Measurements from ENCODE around the gene CARD14.
A peak's percentile ranks its signal among the peaks of the same experiment; 100 is the strongest.

The CARD14 gene

GRCh38 chr17:80169784-80170500 is at the start of gene CARD14:
TSS of gene CARD14 (plus strand) at chr17:80170030. CDS start at chr17:80181439, 11,409 bp downstream.
- no peaks in the 10 kb centered on the region for H3K36me3 Mint-ChIP-seq
- H3K4me1 Mint-ChIP-seq (ENCODE audit: low read depth): no peaks in the 10 kb centered on the region
- H3K27ac Mint-ChIP-seq: no peak within 1 kb of the TSS
- no peak within 1 kb of the TSS for H3K4me3 Mint-ChIP-seq
- H3K27me3 Mint-ChIP-seq: no peaks in the 10 kb centered on the region
- no peaks in the 10 kb centered on the region for H3K9me3 Mint-ChIP-seq (ENCODE audit: low read depth)

GRCh38 chr17:80122026-80122575 is 47.7 kb upstream of the CARD14 start:
- Mint-ChIP-seq H3K4me1 (ENCODE audit: low read depth) (no peaks in the 10 kb centered on the region), H3K27ac (no peak overlapping the region), H3K27me3 (peaks cover 8% of the 10 kb centered on the region), H3K36me3 (no peaks in the 10 kb centered on the region), H3K9me3 (ENCODE audit: low read depth) (no peaks in the 10 kb centered on the region), H3K4me3 (no peak overlapping the region)

GRCh38 chr17:80122926-80123505 is 46.8 kb upstream of the CARD14 start:
- Mint-ChIP-seq H3K36me3 (no peaks in the 10 kb centered on the region), H3K4me1 (ENCODE audit: low read depth) (no peaks in the 10 kb centered on the region), H3K27ac (no peak overlapping the region), H3K4me3 (no peak overlapping the region), H3K9me3 (ENCODE audit: low read depth) (no peaks in the 10 kb centered on the region), H3K27me3 (peaks cover 8% of the 10 kb centered on the region)

DNA sequence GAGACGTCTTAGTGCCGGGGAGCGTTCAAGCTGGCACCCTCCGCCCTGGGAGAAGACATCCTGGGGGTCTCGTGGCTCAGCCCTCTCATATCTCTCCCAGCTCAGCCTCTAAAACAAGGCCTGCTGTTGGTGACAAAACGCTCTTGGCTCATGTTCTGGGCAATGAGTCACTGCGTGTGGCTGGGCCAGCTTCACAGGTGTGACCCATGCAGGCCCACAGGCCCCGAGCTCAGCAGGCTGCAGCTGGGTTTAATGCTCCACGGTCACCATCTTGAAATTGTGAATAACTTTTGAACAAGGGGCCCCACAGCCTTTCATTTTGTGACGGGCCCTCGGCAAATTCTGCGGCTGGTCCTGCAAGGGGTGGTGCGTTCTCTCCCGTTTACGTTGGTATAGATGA is 46.0 kb upstream of the CARD14 start:
- Mint-ChIP-seq H3K36me3 (no peaks in the 10 kb centered on the region), H3K9me3 (ENCODE audit: low read depth) (no peaks in the 10 kb centered on the region), H3K4me1 (ENCODE audit: low read depth) (no peaks in the 10 kb centered on the region), H3K4me3 (no peak overlapping the region), H3K27ac (no peak overlapping the region), H3K27me3 (peaks cover 8% of the 10 kb centered on the region)

DNA sequence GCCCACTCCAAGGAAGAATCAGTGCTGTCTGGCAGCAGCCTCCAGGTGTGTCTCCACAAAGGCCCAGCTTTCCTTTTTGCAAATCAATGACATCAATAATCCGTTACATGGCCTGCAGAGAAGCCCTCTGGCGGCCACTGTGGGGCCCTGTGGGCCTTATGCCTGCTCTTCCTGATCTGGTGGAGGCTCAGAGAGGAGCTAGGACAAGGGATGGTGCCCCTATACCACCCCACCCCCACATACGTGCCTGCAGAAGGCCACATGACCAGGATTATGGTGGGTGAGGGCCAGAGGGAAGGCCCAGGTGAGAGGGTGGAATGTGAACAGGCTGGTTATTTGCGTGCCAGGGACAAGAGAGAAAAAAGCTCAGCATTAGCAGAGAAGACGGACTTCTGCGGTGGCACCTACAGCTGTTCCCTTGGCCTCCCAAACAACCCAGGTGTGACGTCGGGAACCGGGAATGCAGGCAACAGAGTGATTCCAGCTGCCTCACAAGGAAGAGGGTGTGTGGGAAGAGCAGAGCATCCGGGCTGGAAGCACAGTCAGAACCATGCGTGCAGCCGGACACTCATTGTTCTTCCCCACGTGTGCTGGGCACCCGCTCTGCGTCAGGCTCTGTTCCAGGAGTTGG is 45.4 kb upstream of the CARD14 start:
- Mint-ChIP-seq H3K4me1 (ENCODE audit: low read depth) (no peaks in the 10 kb centered on the region), H3K27ac (no peak overlapping the region), H3K4me3 (no peak overlapping the region), H3K9me3 (ENCODE audit: low read depth) (no peaks in the 10 kb centered on the region), H3K36me3 (no peaks in the 10 kb centered on the region), H3K27me3 (peaks cover 8% of the 10 kb centered on the region)

DNA sequence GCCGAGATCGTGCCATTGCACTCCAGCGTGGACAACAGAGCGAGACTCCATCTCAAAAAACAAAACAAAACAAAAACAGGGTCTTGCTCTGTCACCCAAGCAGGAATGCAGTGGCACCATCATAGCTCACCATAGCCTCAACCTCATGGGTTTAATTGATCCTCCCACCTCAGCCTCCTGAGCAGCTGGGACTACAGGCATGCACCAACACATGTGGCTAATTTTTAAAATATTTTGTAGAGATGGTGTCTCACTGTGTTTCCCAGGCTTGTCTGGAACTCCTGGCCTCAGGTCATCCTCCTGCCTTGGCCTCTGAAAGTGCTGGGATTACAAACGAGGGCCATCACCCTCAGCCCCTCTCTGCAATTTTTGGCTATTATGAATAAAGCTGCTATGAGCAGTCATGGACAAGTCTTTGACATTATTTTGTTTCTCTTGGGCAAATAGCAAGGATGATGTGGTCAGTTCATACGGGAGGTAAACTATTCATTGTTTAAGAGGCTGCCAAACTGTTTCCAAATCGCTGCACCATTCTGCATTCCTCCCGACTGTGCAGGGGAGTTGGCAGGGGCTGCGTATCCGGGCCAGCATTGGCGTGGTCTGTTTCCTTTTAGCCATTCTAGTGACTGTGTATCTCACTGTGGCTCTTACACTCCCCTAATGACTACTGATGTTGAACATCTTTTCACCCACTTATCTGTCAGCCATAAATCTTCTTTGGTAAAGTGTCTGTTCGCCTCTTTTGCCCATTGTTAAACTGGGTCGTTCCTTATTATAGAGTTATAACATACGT is 44.0 kb upstream of the CARD14 start:
- Mint-ChIP-seq H3K4me1 (ENCODE audit: low read depth) (no peaks in the 10 kb centered on the region), H3K27me3 (peaks cover 8% of the 10 kb centered on the region), H3K36me3 (no peaks in the 10 kb centered on the region), H3K27ac (no peak overlapping the region), H3K4me3 (no peak overlapping the region), H3K9me3 (ENCODE audit: low read depth) (no peaks in the 10 kb centered on the region)

DNA sequence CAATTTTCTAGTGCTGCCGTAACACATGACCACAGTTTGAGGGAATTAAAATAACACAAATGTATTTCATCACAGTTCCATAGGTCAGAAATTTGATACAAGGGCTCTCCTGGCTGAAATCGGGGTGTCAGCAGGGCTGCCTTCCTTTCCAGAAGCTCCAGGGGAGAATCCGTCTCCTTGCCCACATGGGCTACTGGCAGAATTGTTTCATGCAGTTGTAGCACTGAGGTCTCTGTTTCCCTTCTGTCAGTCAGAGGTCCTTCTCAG is 43.4 kb upstream of the CARD14 start:
- no peak overlapping the region for H3K27ac Mint-ChIP-seq
- H3K4me3 Mint-ChIP-seq: no peak overlapping the region

DNA sequence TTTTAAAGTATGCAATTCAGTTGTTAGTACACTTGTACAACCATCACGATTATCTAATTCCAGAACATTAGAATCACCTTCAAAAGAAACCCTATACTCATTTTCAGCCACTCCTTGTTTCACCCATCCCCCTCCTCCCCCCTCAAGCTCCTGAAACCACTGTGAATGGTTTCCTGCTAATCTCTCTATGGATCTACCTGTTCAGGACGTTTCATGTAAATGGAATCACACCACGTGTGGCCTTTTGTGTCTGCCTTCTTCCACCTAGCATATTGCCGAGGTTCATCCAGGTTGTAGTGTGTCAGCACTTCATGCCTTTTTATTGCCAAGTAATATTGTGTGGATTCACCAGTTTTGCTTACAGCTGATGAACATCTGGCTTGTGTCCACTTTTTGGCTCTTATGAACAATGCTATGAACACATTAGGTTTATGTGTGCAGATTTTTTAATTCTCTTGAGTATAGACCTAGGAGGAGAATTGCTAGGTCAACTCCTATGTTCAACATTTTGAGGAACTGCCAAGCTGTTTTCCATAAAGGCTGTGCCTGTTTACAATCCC is 40.7 kb upstream of the CARD14 start:
- Mint-ChIP-seq H3K4me1 (ENCODE audit: low read depth) (no peaks in the 10 kb centered on the region), H3K4me3 (no peak overlapping the region), H3K27ac (no peak overlapping the region), H3K36me3 (no peaks in the 10 kb centered on the region), H3K27me3 (peaks cover 8% of the 10 kb centered on the region), H3K9me3 (ENCODE audit: low read depth) (no peaks in the 10 kb centered on the region)

More for the DNA sequence above, 43.4 kb upstream of the CARD14 start:
- H3K36me3 Mint-ChIP-seq: no peaks in the 10 kb centered on the region
- H3K4me1 Mint-ChIP-seq (ENCODE audit: low read depth): no peaks in the 10 kb centered on the region
- no peaks in the 10 kb centered on the region for H3K9me3 Mint-ChIP-seq (ENCODE audit: low read depth)
- peaks cover 8% of the 10 kb centered on the region for H3K27me3 Mint-ChIP-seq

GRCh38 chr17:80130992-80131391 is 38.8 kb upstream of the CARD14 start:
- Mint-ChIP-seq H3K4me3 (no peak overlapping the region), H3K27ac (no peak overlapping the region), H3K36me3 (no peaks in the 10 kb centered on the region), H3K9me3 (ENCODE audit: low read depth) (no peaks in the 10 kb centered on the region), H3K27me3 (peaks cover 7% of the 10 kb centered on the region), H3K4me1 (ENCODE audit: low read depth) (no peaks in the 10 kb centered on the region)

- no peaks in the 10 kb centered on the region for H3K9me3 Mint-ChIP-seq (ENCODE audit: low read depth)
- no peak overlapping the region for H3K4me3 Mint-ChIP-seq
- no peaks in the 10 kb centered on the region for H3K4me1 Mint-ChIP-seq (ENCODE audit: low read depth)
- H3K36me3 Mint-ChIP-seq: no peaks in the 10 kb centered on the region
- H3K27me3 Mint-ChIP-seq: no peaks in the 10 kb centered on the region
- peak overlapping the region; percentile 9 for H3K27ac Mint-ChIP-seq
These were observed 36.8 kb upstream of the CARD14 start for GRCh38 chr17:80132906-80133625.

DNA sequence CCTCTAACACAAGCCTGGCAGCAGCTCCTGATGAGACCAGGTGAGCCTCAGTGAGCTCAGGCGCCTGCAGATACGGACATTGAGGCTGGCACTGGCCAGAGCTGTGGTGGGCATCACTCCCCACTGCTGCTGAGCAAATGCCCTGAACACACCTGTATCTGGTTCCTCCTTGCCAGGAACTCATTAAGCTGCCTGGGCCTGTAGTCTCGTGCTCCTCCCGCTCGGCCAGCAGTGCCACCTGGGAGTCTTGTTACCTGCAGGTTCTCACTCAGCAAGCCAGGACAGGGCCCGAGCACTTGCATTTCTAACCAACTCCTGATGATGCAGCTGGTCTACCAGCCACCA is 36.2 kb upstream of the CARD14 start:
- no peak overlapping the region for H3K4me3 Mint-ChIP-seq
- no peaks in the 10 kb centered on the region for H3K27me3 Mint-ChIP-seq
- H3K9me3 Mint-ChIP-seq (ENCODE audit: low read depth): no peaks in the 10 kb centered on the region
- peak overlapping the region; percentile 9 for H3K27ac Mint-ChIP-seq
- H3K36me3 Mint-ChIP-seq: no peaks in the 10 kb centered on the region
- no peaks in the 10 kb centered on the region for H3K4me1 Mint-ChIP-seq (ENCODE audit: low read depth)

- H3K4me3 Mint-ChIP-seq: no peak overlapping the region
- H3K4me1 Mint-ChIP-seq (ENCODE audit: low read depth): no peaks in the 10 kb centered on the region
- H3K9me3 Mint-ChIP-seq (ENCODE audit: low read depth): no peaks in the 10 kb centered on the region
- H3K36me3 Mint-ChIP-seq: peaks cover 3% of the 10 kb centered on the region
- H3K27me3 Mint-ChIP-seq: no peaks in the 10 kb centered on the region
- H3K27ac Mint-ChIP-seq: no peak overlapping the region
These were observed 32.7 kb upstream of the CARD14 start for GRCh38 chr17:80137131-80137530.

- Mint-ChIP-seq H3K36me3 (peaks cover 3% of the 10 kb centered on the region), H3K4me1 (ENCODE audit: low read depth) (peaks cover 3% of the 10 kb centered on the region), H3K27ac (no peak overlapping the region), H3K4me3 (no peak overlapping the region), H3K9me3 (ENCODE audit: low read depth) (no peaks in the 10 kb centered on the region), H3K27me3 (no peaks in the 10 kb centered on the region)
These were observed 30.9 kb upstream of the CARD14 start for GRCh38 chr17:80138856-80139426.
